Keratinocyte (primary cell): ENCODE data around the gene SPTSSA. TPM values are rescaled to one million over a fixed set of nuclear protein-coding genes. Genes with fewer than 3 reads are reported as not detected.

Source experiments
- DNase-seq: peaks from one replicate; pipeline ENCODE4 v3.0.0-alpha.2; 2011; ENCODE audit warnings: low read depth, missing footprints, low spot score
- FAIRE-seq: peaks from 2 replicates; lab custom pipeline; 2011; peaks lifted over from hg19 to GRCh38; lab: Jason Lieb, UNC
- H2AFZ ChIP-seq: 2 replicates; pipeline ENCODE4 v1.6.0; 2012; ENCODE audit warnings: low read length, control low read depth, inconsistent platforms; ENCODE audit not compliant: control insufficient read depth
- H3K27ac ChIP-seq: 2 replicates; pipeline ENCODE4 v1.5.1; 2011; ENCODE audit warnings: low read length; ENCODE audit not compliant: control insufficient read depth, insufficient read depth
- H3K27me3 ChIP-seq: 3 replicates; pipeline ENCODE4 v1.6.0; 2011; ENCODE audit warnings: low read length; ENCODE audit not compliant: control insufficient read depth, insufficient read depth; ENCODE audit errors: extremely low read depth
- H3K36me3 ChIP-seq, 2 experiments: 2 replicates in 1 of 2; 3 replicates in 1 of 2; pipeline ENCODE4 v1.5.1; 2011; ENCODE audit warnings: low read length in 2 of 2, mild to moderate bottlenecking in 1 of 2; ENCODE audit not compliant: control insufficient read depth in 2 of 2, insufficient read depth in 2 of 2; ENCODE audit errors: extremely low read depth in 1 of 2
- H3K4me1 ChIP-seq: 3 replicates; pipeline ENCODE4 v1.5.1; 2011; ENCODE audit warnings: low read length; ENCODE audit not compliant: control insufficient read depth, insufficient read depth; ENCODE audit errors: extremely low read depth
- H3K4me2 ChIP-seq: 3 replicates; pipeline ENCODE4 v1.6.0; 2011; ENCODE audit warnings: low read depth, low read length; ENCODE audit not compliant: control insufficient read depth, insufficient read depth; ENCODE audit errors: extremely low read depth
- H3K4me3 ChIP-seq, 3 experiments: fragments of 200-600 bp in 1 of 3; sonication (generic) in 1 of 3; 2 replicates in 2 of 3; 3 replicates in 1 of 3; pipeline ENCODE4 v1.5.1; 2011 to 2016; ENCODE audit warnings: low read length in 3 of 3, mild to moderate bottlenecking in 3 of 3, control low read depth in 2 of 3, inconsistent platforms in 1 of 3, low read depth in 1 of 3, mixed read lengths in 1 of 3, mixed run types in 1 of 3, moderate library complexity in 1 of 3; ENCODE audit not compliant: control insufficient read depth in 2 of 3, insufficient read depth in 2 of 3; ENCODE audit errors: extremely low read depth in 1 of 3
- H3K79me2 ChIP-seq: 2 replicates; pipeline ENCODE4 v1.6.0; 2012; ENCODE audit warnings: low read length; ENCODE audit not compliant: control insufficient read depth, insufficient read depth
- H3K9ac ChIP-seq: 3 replicates; pipeline ENCODE4 v1.6.0; 2011; ENCODE audit warnings: low read length; ENCODE audit not compliant: control insufficient read depth, insufficient read depth; ENCODE audit errors: extremely low read depth
- H3K9me1 ChIP-seq: 3 replicates; pipeline ENCODE4 v1.6.0; 2011; ENCODE audit warnings: low read length; ENCODE audit not compliant: control insufficient read depth, insufficient read depth; ENCODE audit errors: extremely low read depth
- H3K9me3 ChIP-seq: 2 replicates; pipeline ENCODE4 v1.5.1; 2012; ENCODE audit warnings: low read depth, low read length; ENCODE audit not compliant: control insufficient read depth
- H4K20me1 ChIP-seq: 3 replicates; pipeline ENCODE4 v1.6.0; 2011; ENCODE audit warnings: low read length; ENCODE audit not compliant: control insufficient read depth, insufficient read depth; ENCODE audit errors: extremely low read depth
- EZH2 ChIP-seq: IDR thresholded peaks from one replicate; pipeline ENCODE4 v1.6.1; 2012; ENCODE audit warnings: inconsistent platforms, mild to moderate bottlenecking, low read length, moderate library complexity
- dilution Hi-C: fragments of 300-500 bp; cut with MboI; formaldehyde crosslinking; loops from one replicate; pipeline ENCODE4 v1.7.0; 2020; ENCODE audit warnings: low sequenced_read_pairs; ENCODE audit not compliant: extremely low pct_ligation_motif_present
- polyA plus RNA-seq, 5 experiments: library from polyadenylated mRNA; depleted of rRNA in 3 of 5; stranded (reverse) in 3 of 5; stranded (forward) in 1 of 5; unstranded in 1 of 5; fragments of >200 nt; gene quantifications; 1 replicate in 1 of 5; 2 replicates in 3 of 5; 3 replicates in 1 of 5; pipeline versions ENCODE4 v1.2.1 to v1.2.3, GENCODE V29; 2011 to 2012; ENCODE audit warnings: missing spikeins in 2 of 5, low read depth in 1 of 5, low replicate concordance in 1 of 5
- TF ChIP-seq, protein P1 (sequence below), 3 experiments: IDR thresholded peaks in 1 of 3; conservative IDR thresholded peaks in 1 of 3; optimal IDR thresholded peaks in 1 of 3; 2 replicates in 2 of 3; 3 replicates in 1 of 3; pipeline versions ENCODE3 to v1.5.1; 2011; ENCODE audit warnings: low read length in 3 of 3, mild to moderate bottlenecking in 3 of 3, moderate library complexity in 2 of 3, control low read depth in 1 of 3, inconsistent platforms in 1 of 3; ENCODE audit not compliant: insufficient read depth in 2 of 3; ENCODE audit errors: extremely low read depth in 1 of 3

Gene SPTSSA
- polyA plus RNA-seq, 1 donor (not counting 4 experiments of a cell fraction or from before 2014, with no cell fraction given), result 43.9 TPM

DNA sequence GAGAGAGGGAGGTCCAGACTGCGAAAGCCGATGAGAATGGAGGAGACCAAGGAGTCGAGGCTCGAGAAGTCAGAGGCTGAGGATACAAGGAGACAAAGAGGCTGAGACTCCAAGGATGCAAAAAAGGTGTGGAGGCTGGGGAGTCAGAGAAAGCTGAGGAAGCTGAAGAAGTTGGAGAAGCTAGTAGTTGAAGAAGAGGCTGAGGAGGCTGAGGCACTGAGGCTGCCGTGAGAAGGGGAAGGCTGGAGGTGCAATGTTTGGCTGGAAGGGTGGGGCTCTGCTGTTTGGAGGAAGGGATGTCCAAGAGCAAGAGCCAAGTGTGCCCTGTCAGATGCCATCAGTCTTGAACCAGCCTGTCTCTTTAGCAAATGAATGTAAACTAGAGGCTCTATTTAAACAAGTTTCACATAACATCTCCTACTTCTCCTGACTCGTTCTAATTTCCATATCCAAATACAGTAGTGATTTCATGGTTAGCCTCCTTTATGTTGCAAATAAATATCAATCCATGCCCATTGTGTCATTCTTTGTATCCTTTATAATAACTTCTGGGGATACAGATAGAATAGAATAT, 10.8 kb upstream of the SPTSSA start:
- Histone ChIP-seq H2AFZ (no peak overlapping the region), H3K4me3 (no peak overlapping the region), H3K9me1 (no peaks in the 10 kb centered on the region), H3K36me3 (no peaks in the 10 kb centered on the region), H3K9ac (no peak overlapping the region), H4K20me1 (no peaks in the 10 kb centered on the region), H3K4me1 (no peaks in the 10 kb centered on the region), H3K4me2 (no peak overlapping the region), H3K79me2 (no peaks in the 10 kb centered on the region), H3K27ac (no peak overlapping the region), H3K27me3 (no peaks in the 10 kb centered on the region), H3K9me3 (no peaks in the 10 kb centered on the region)
- FAIRE-seq (no peak), DNase-seq (no peak)
- no peak for TF ChIP-seq EZH2
- TF ChIP-seq, protein P1, sequence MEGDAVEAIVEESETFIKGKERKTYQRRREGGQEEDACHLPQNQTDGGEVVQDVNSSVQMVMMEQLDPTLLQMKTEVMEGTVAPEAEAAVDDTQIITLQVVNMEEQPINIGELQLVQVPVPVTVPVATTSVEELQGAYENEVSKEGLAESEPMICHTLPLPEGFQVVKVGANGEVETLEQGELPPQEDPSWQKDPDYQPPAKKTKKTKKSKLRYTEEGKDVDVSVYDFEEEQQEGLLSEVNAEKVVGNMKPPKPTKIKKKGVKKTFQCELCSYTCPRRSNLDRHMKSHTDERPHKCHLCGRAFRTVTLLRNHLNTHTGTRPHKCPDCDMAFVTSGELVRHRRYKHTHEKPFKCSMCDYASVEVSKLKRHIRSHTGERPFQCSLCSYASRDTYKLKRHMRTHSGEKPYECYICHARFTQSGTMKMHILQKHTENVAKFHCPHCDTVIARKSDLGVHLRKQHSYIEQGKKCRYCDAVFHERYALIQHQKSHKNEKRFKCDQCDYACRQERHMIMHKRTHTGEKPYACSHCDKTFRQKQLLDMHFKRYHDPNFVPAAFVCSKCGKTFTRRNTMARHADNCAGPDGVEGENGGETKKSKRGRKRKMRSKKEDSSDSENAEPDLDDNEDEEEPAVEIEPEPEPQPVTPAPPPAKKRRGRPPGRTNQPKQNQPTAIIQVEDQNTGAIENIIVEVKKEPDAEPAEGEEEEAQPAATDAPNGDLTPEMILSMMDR (optimal IDR thresholded peaks at IDR 0.05 in 1 of 3, IDR thresholded peaks at IDR 0.05 in 1 of 3, conservative IDR thresholded peaks at IDR 0.05 in 1 of 3; ENCODE audit: extremely low read depth in 1 of 3, insufficient read depth in 2 of 3, low read length in 3 of 3), result no peak
- dilution Hi-C loops, result no loop called here

DNA sequence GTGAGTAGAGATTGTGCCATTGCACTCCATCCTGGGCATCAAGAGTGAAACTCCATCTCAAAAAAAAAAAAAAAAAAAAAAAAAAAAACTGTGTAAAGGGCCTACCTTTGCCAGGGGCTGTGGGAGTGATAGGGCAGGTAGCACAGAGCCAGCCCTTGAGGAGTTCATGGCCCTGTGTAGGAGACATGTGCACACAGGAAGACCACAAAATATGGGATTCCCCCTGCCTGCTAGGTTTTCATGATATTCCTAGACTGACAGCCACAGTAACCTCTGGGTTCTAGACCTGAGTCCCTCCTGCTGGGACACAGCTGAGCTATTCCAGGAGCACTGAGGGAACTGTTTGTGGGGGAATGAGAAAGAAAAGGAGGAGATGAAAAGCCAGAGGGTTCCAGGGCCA, 8.3 kb upstream of the SPTSSA start:
- Histone ChIP-seq H4K20me1 (no peaks in the 10 kb centered on the region), H3K9ac (no peak overlapping the region), H3K27ac (no peak overlapping the region), H3K4me2 (no peak overlapping the region), H3K36me3 (no peaks in the 10 kb centered on the region), H3K9me1 (no peaks in the 10 kb centered on the region), H3K9me3 (no peaks in the 10 kb centered on the region), H2AFZ (no peak overlapping the region), H3K4me1 (no peaks in the 10 kb centered on the region), H3K79me2 (no peaks in the 10 kb centered on the region), H3K27me3 (no peaks in the 10 kb centered on the region), H3K4me3 (no peak overlapping the region)
- dilution Hi-C loops, result no loop called here
- FAIRE-seq, result no peak
- TF ChIP-seq EZH2, result no peak
- TF ChIP-seq, protein P1 (optimal IDR thresholded peaks at IDR 0.05 in 1 of 3, IDR thresholded peaks at IDR 0.05 in 1 of 3, conservative IDR thresholded peaks at IDR 0.05 in 1 of 3; ENCODE audit: extremely low read depth in 1 of 3, insufficient read depth in 2 of 3, low read length in 3 of 3), result no peak
- no peak for DNase-seq
